Activated CD8-positive, alpha-beta memory T cell treated with anti-CD3 and anti-CD28 coated beads, Interleukin-2, amount 10 ng/mL, durations not matched to agents 7 days and 5 days (primary cell): ENCODE data around the gene SRP68. TPM values are rescaled to one million over a fixed set of nuclear protein-coding genes. Genes with fewer than 3 reads are reported as not detected.
"Not testable (repeated sequence)": the region's sequence is repeated elsewhere in the genome, so short reads cannot be mapped to it uniquely, and the experiment has no call there.

Experiments
- ATAC-seq: fragments of 150-1000 bp; cut with Tn5 transposase; one replicate; pipeline ENCODE4 v1.10.0; 2021; ENCODE audit warnings: moderate library complexity
- CTCF ChIA-PET: fragments of 350-600 bp; sonication (Branson Sonifier 250); formaldehyde crosslinking; loops from one replicate; lab custom pipeline; 2021; ENCODE audit warnings: antibody characterized with exemption; lab: Charles Lee
- DNase-seq: peaks from one replicate; pipeline ENCODE4 v3.0.0-alpha.2; 2020
- H3K27ac Mint-ChIP-seq: one replicate; pipeline ENCODE4 v1.8.0; 2021; ENCODE audit warnings: mild to moderate bottlenecking, mixed read lengths
- H3K27me3 Mint-ChIP-seq: one replicate; pipeline ENCODE4 v1.8.0; 2021; ENCODE audit warnings: mixed read lengths
- H3K36me3 Mint-ChIP-seq: one replicate; pipeline ENCODE4 v1.8.0; 2021; ENCODE audit warnings: mild to moderate bottlenecking, mixed read lengths
- H3K4me1 Mint-ChIP-seq: one replicate; pipeline ENCODE4 v1.8.0; 2021; ENCODE audit warnings: mixed read lengths
- H3K4me3 Mint-ChIP-seq: one replicate; pipeline ENCODE4 v1.8.0; 2021; ENCODE audit warnings: mild to moderate bottlenecking, moderate library complexity, mixed read lengths
- H3K9me3 Mint-ChIP-seq: one replicate; pipeline ENCODE4 v1.8.0; 2022; ENCODE audit warnings: low read depth, mixed read lengths
- total RNA-seq, 2 experiments: library from RNA; stranded (reverse); gene quantifications; one replicate each; pipeline ENCODE4 v1.2.3, GENCODE V29; 2021

SRP68 gene
- total RNA-seq, 2 experiments from 2014 or later, result 92.0 to 116 TPM

DNA sequence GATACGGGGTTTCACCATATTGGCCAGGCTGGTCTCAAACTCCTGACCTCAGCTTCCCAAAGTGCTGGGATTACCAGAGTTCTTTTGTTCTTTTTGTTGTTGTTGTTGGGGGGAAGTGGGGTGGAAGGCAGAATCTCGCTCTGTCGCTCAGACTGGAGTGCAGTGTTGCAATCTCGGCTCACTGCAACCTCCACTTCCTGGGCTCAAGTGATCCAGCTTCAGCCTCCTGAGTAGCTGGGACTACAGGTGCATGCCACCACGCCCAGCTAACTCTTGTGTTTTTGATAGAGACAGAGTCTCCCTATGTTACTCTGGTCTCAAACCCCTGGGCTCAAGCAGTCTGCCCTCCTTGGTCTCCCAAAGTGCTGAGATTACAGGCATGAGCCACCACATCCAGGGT lies 6.1 kb upstream of the SRP68 start:
- not testable (repeated sequence) for ATAC-seq, H3K9me3 Mint-ChIP-seq, DNase-seq, H3K36me3 Mint-ChIP-seq, H3K4me3 Mint-ChIP-seq, H3K27ac Mint-ChIP-seq
- CTCF ChIA-PET, result interaction anchor here (1.1 to 2.7 kb wide), 2 partner anchors 25 to 64 kb away, joined by 4 to 7 read pairs; partner anchors contain the start of gene EXOC7
- Mint-ChIP-seq H3K4me1 (peaks cover 21% of the 10 kb centered on the region), H3K27me3 (peaks cover 60% of the 10 kb centered on the region)

GRCh38 chr17:76077584-76078110 lies 5.3 kb upstream of the SRP68 start:
- H3K27me3 Mint-ChIP-seq, result peaks cover 61% of the 10 kb centered on the region
- CTCF ChIA-PET, result interaction anchor here (1.1 to 2.7 kb wide), 2 partner anchors 26 to 63 kb away, joined by 4 to 7 read pairs; partner anchors contain the start of gene EXOC7
- H3K27ac Mint-ChIP-seq, result no peak overlapping the region
- no peak overlapping the region for H3K4me3 Mint-ChIP-seq
- H3K36me3 Mint-ChIP-seq, result peaks cover 3% of the 10 kb centered on the region
- no peak for ATAC-seq
- peaks cover 25% of the 10 kb centered on the region for H3K4me1 Mint-ChIP-seq
- no peaks in the 10 kb centered on the region for H3K9me3 Mint-ChIP-seq
- no peak for DNase-seq

- peaks cover 61% of the 10 kb centered on the region for H3K27me3 Mint-ChIP-seq
- no peaks in the 10 kb centered on the region for H3K9me3 Mint-ChIP-seq
- CTCF ChIA-PET, result interaction anchor here (2.7 kb wide), 1 partner anchor 27 kb away, joined by 7 read pairs; the partner anchor contains the start of gene EXOC7
- ATAC-seq (no peak), DNase-seq (peak; percentile 66)
- peaks cover 25% of the 10 kb centered on the region for H3K4me1 Mint-ChIP-seq
- H3K36me3 Mint-ChIP-seq, result peaks cover 3% of the 10 kb centered on the region
- no peak overlapping the region for H3K27ac Mint-ChIP-seq
- peak overlapping the region; percentile 67 for H3K4me3 Mint-ChIP-seq
These were observed 4.7 kb upstream of the SRP68 start for GRCh38 chr17:76076765-76077583.

- no peak for ATAC-seq
- Mint-ChIP-seq H3K27me3 (peaks cover 61% of the 10 kb centered on the region), H3K4me1 (peaks cover 28% of the 10 kb centered on the region), H3K9me3 (no peaks in the 10 kb centered on the region), H3K4me3 (peak overlapping the region; percentile 67), H3K36me3 (peaks cover 5% of the 10 kb centered on the region), H3K27ac (no peak overlapping the region)
- CTCF ChIA-PET, result interaction anchor here (1.0 to 1.6 kb wide), 2 partner anchors 13 to 62 kb away, joined by 3 to 9 read pairs; no protein-coding TSS in a partner anchor
- DNase-seq, result no peak
These were observed 3.9 kb upstream of the SRP68 start for GRCh38 chr17:76076146-76076764.

- CTCF ChIA-PET, result interaction anchor here (1.0 to 1.6 kb wide), 2 partner anchors 12 to 61 kb away, joined by 3 to 9 read pairs; no protein-coding TSS in a partner anchor
- peaks cover 34% of the 10 kb centered on the region for H3K4me1 Mint-ChIP-seq
- peak overlapping the region; percentile 35 for H3K4me3 Mint-ChIP-seq
- H3K36me3 Mint-ChIP-seq, result peaks cover 5% of the 10 kb centered on the region
- peaks cover 59% of the 10 kb centered on the region for H3K27me3 Mint-ChIP-seq
- DNase-seq, result no peak
- no peak for ATAC-seq
- H3K27ac Mint-ChIP-seq, result no peak overlapping the region
- no peaks in the 10 kb centered on the region for H3K9me3 Mint-ChIP-seq
These were observed 3.2 kb upstream of the SRP68 start for GRCh38 chr17:76075364-76076145.

DNA sequence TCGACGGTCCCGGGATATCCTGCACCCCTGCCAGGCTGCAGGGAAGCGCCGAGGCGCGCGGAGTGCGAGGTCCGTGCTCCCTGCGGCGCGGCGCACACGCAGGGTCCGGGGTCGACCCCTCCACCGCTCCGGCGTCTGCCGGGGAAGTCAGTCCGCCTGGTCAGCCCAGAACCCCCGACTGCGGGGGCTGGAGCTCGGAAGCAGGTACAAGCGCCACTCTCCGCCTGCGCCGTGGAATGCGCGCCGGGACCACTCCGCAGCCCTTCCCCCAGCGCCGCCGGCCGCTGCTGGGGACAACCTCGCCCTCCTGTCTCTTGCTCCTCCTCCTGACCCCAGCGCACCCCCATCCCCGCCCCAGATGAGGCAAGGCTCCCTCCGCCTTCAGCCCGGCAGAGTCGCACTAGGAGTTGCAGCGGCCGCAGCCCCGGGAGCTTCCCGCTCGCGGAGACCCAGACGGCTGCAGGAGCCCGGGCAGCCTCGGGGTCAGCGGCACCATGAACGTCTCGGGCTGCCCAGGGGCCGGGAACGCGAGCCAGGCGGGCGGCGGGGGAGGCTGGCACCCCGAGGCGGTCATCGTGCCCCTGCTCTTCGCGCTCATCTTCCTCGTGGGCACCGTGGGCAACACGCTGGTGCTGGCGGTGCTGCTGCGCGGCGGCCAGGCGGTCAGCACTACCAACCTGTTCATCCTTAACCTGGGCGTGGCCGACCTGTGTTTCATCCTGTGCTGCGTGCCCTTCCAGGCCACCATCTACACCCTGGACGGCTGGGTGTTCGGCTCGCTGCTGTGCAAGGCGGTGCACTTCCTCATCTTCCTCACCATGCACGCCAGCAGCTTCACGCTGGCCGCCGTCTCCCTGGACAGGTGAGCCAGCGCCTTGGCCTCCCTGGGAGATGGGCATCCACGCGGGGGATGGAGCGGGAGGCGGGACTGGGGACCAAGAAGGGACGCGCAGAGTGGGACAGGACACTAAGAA lies 2.4 kb upstream of the SRP68 start, which contains the start of gene GALR2:
GALR2 (plus strand) TSS at position 392 of the 974 bp plus-strand sequence; CDS start at position 495, 103 bp downstream.
- DNase-seq, result no peak
- ATAC-seq, result no peak
- Mint-ChIP-seq H3K9me3 (no peaks in the 10 kb centered on the region), H3K4me1 (peaks cover 38% of the 10 kb centered on the region), H3K27ac (no peak within 1 kb of the TSS), H3K27me3 (peaks cover 57% of the 10 kb centered on the region), H3K4me3 (peak within 1 kb of the TSS; percentile 35), H3K36me3 (peaks cover 7% of the 10 kb centered on the region)
- CTCF ChIA-PET, result interaction anchor here (1.0 to 1.6 kb wide), 2 partner anchors 11 to 60 kb away, joined by 3 to 9 read pairs; no protein-coding TSS in a partner anchor

DNA sequence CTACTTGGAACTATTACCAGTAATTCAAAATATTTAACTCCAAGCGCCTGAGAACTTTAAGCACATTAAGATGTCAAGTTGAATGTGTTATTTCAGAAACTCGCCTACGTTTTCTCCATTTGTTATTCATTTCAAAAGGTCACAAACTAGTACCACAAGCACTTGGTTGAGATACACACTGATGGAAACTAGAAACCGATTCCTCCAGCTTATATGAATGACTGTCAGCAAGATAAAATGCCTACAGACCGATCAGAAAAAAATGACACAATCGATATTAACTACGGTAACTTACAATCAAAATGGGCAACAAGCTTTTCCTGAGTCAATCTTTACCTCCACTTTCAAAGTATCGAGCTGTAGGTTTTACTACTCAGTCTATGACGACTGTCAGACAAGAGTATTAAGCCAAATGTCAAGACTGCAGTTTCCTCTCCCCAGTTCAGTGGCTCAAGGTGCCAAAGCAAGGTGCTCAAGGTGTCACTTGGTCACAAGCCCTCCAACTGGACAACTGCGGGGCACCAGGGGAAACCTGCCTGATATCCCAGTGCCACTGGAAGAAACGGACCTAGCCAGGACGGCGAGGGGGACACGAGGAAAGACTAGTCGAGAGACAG lies 678 bp downstream of the SRP68 start:
- peaks cover 20% of the 10 kb centered on the region for H3K36me3 Mint-ChIP-seq
- peaks cover 39% of the 10 kb centered on the region for H3K4me1 Mint-ChIP-seq
- peak; percentile 5 for ATAC-seq
- peaks cover 30% of the 10 kb centered on the region for H3K27me3 Mint-ChIP-seq
- DNase-seq, result no peak
- CTCF ChIA-PET, result interaction anchor here (0.5 to 2.5 kb wide), 5 partner anchors 31 to 314 kb away, joined by 3 to 7 read pairs (median 4); no protein-coding TSS in a partner anchor
- H3K4me3 Mint-ChIP-seq, result peak overlapping the region; percentile 94
- H3K9me3 Mint-ChIP-seq, result no peaks in the 10 kb centered on the region
- H3K27ac Mint-ChIP-seq, result peak overlapping the region; percentile 91

- Mint-ChIP-seq H3K4me3 (no peak overlapping the region), H3K27me3 (no peaks in the 10 kb centered on the region), H3K27ac (peak overlapping the region; percentile 38), H3K36me3 (peaks cover 49% of the 10 kb centered on the region), H3K4me1 (peaks cover 34% of the 10 kb centered on the region), H3K9me3 (no peaks in the 10 kb centered on the region)
- no peak for DNase-seq
- ATAC-seq, result no peak
- CTCF ChIA-PET, result interaction anchor here (0.6 to 10.8 kb wide), 8 partner anchors 36 to 332 kb away, joined by 3 to 62 read pairs (median 4); partner anchors contain the start of gene EXOC7
These were observed 6.5 kb downstream of the SRP68 start for GRCh38 chr17:76065775-76066174.

GRCh38 chr17:76063875-76064546 lies 8.3 kb downstream of the SRP68 start:
- Mint-ChIP-seq H3K4me3 (peak overlapping the region; percentile 57), H3K27me3 (no peaks in the 10 kb centered on the region), H3K9me3 (no peaks in the 10 kb centered on the region), H3K27ac (peak overlapping the region; percentile 87), H3K4me1 (peaks cover 25% of the 10 kb centered on the region), H3K36me3 (peaks cover 57% of the 10 kb centered on the region)
- DNase-seq, result peak; percentile 74
- CTCF ChIA-PET, result interaction anchor here (0.8 to 10.8 kb wide), 15 partner anchors 8 to 334 kb away, joined by 3 to 62 read pairs (median 4); partner anchors contain the start of genes CDK3 and EXOC7
- peak; percentile 94 for ATAC-seq

DNA sequence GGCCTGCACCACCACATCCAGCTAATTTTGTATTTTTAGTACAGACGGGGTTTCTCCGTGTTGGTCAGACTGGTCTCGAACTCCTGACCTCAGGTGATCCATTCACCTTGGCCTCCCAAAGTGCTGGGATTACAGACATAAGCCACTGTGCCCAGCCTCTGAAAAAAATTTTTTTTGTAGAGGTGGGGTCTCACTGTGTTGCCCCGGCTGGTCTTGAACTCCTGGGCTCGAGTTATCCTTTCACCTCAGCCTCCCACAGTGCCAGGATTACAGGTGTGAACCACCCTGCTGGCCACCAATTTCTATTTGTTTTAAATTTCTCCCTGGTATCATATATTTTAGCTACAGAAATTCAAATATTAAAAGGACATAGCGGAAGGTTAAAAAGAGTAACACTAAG lies 14.1 kb downstream of the SRP68 start:
- peaks cover 53% of the 10 kb centered on the region for H3K36me3 Mint-ChIP-seq
- not testable (repeated sequence) for H3K9me3 Mint-ChIP-seq, H3K4me3 Mint-ChIP-seq, ATAC-seq, DNase-seq, H3K27ac Mint-ChIP-seq, H3K27me3 Mint-ChIP-seq
- H3K4me1 Mint-ChIP-seq, result peaks cover 12% of the 10 kb centered on the region
- CTCF ChIA-PET, result interaction anchor here (1.4 to 10.8 kb wide), 4 partner anchors 42 to 240 kb away, joined by 4 to 62 read pairs (median 4); no protein-coding TSS in a partner anchor

DNA sequence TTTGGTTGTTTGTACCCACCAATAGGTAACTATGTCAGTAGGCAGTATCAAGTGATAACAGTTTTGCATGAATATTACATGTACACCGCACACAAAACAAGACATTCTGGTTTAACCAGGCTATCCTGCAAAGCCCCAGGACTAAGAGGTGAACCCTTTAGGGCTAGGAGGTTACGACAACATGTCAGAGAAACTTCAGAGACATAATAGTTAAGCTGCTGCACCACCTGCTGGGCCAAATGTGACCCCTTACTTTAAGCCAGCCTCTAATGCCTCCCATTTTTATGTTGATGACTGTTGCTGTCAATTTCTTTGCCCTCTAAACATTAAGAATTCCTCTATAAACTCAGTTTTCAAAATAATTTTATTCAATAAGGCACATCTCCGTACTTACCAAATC lies 15.4 kb downstream of the SRP68 start:
- Mint-ChIP-seq H3K36me3 (peaks cover 48% of the 10 kb centered on the region), H3K4me3 (no peak overlapping the region), H3K27me3 (no peaks in the 10 kb centered on the region), H3K27ac (no peak overlapping the region), H3K4me1 (peaks cover 9% of the 10 kb centered on the region), H3K9me3 (no peaks in the 10 kb centered on the region)
- CTCF ChIA-PET, result interaction anchor here (1.3 to 10.8 kb wide), 6 partner anchors 21 to 341 kb away, joined by 3 to 62 read pairs (median 4); no protein-coding TSS in a partner anchor
- ATAC-seq, result no peak
- DNase-seq, result no peak
